Measurements from ENCODE around the gene GLRX.
A peak's percentile ranks its signal among the peaks of the same experiment; 100 is the strongest.

GLRX gene

DNA sequence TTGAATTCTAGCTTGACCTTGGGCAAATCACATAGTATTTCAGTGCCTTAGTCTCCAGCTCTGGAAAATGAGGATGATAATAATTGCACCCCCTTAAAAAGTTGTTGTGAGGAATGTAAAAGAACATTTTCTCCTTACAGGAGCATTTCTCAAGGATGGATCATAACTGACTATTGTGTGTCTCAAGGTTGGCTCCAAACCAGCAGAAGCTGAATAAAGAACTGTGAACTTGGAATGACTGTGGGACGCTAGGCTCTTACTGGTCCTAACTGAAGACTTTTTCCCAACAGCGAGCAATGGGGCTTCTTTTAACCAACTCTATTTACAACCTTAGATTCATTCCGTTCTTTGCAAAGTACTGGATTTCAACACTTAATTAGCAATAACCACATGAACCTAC lies 26.2 kb upstream of the GLRX start:
- H3F3A ChIP-seq (ENCODE audit: insufficient read depth) = no peaks in the 10 kb centered on the region
- H3K9ac ChIP-seq (ENCODE audit: low read length) = no peak overlapping the region
- no peaks in the 10 kb centered on the region for H3K79me2 ChIP-seq (ENCODE audit: insufficient read depth, low read length)
- H3K9me3 ChIP-seq (ENCODE audit: insufficient read depth, low read length) = no peaks in the 10 kb centered on the region
- no peak for TF ChIP-seq EZH2phosphoT487 (conservative IDR thresholded peaks at IDR 0.05; ENCODE audit: low read length)
- TF ChIP-seq, protein P1, sequence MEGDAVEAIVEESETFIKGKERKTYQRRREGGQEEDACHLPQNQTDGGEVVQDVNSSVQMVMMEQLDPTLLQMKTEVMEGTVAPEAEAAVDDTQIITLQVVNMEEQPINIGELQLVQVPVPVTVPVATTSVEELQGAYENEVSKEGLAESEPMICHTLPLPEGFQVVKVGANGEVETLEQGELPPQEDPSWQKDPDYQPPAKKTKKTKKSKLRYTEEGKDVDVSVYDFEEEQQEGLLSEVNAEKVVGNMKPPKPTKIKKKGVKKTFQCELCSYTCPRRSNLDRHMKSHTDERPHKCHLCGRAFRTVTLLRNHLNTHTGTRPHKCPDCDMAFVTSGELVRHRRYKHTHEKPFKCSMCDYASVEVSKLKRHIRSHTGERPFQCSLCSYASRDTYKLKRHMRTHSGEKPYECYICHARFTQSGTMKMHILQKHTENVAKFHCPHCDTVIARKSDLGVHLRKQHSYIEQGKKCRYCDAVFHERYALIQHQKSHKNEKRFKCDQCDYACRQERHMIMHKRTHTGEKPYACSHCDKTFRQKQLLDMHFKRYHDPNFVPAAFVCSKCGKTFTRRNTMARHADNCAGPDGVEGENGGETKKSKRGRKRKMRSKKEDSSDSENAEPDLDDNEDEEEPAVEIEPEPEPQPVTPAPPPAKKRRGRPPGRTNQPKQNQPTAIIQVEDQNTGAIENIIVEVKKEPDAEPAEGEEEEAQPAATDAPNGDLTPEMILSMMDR (IDR thresholded peaks at IDR 0.05; ENCODE audit: insufficient read depth, low read length, poor library complexity, severe bottlenecking) = no peak
- no peaks in the 10 kb centered on the region for H3K36me3 ChIP-seq (ENCODE audit: low read length)
- no peak overlapping the region for H3K4me2 ChIP-seq (ENCODE audit: low read depth, low read length, poor library complexity, severe bottlenecking)
- no peak overlapping the region for H2AFZ ChIP-seq (ENCODE audit: low read depth, low read length, severe bottlenecking)
- no peaks in the 10 kb centered on the region for H3K9me2 ChIP-seq (replicated peaks; ENCODE audit: insufficient read depth, low read length)
- H3K27me3 ChIP-seq (ENCODE audit: low read length) = no peaks in the 10 kb centered on the region
- H3K4me3 ChIP-seq (ENCODE audit: insufficient read depth, low read length, poor library complexity, severe bottlenecking) = no peak overlapping the region
- no peaks in the 10 kb centered on the region for H4K20me1 ChIP-seq (ENCODE audit: low read depth, low read length)
- no peak overlapping the region for H3K27ac ChIP-seq (ENCODE audit: low read depth, low read length)

DNA sequence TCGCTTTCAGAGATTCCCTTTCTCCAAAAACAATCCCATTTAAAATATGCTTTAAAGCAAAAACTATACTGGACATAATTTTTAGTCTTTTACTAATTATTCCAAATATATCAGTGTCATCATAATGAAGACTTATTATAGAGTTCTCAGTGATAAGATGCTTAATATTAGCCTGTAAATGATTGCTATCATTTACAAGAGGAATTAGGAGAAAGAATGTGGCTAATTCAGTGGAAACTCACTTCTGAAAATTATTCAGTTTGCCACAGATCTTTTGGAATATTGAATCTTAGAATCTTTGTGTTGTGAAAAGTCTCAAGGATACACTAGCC lies 24.7 kb upstream of the GLRX start:
- H2AFZ ChIP-seq (ENCODE audit: low read depth, low read length, severe bottlenecking) = no peak overlapping the region
- H3K27me3 ChIP-seq (ENCODE audit: low read length) = no peaks in the 10 kb centered on the region
- no peaks in the 10 kb centered on the region for H3K9me3 ChIP-seq (ENCODE audit: insufficient read depth, low read length)
- no peaks in the 10 kb centered on the region for H3K79me2 ChIP-seq (ENCODE audit: insufficient read depth, low read length)
- no peaks in the 10 kb centered on the region for H3K9me2 ChIP-seq (replicated peaks; ENCODE audit: insufficient read depth, low read length)
- H3K9ac ChIP-seq (ENCODE audit: low read length) = no peak overlapping the region
- TF ChIP-seq EZH2phosphoT487 (conservative IDR thresholded peaks at IDR 0.05; ENCODE audit: low read length) = no peak
- TF ChIP-seq, protein P1 (IDR thresholded peaks at IDR 0.05; ENCODE audit: insufficient read depth, low read length, poor library complexity, severe bottlenecking) = no peak
- H3F3A ChIP-seq (ENCODE audit: insufficient read depth) = no peaks in the 10 kb centered on the region
- no peaks in the 10 kb centered on the region for H3K36me3 ChIP-seq (ENCODE audit: low read length)
- H4K20me1 ChIP-seq (ENCODE audit: low read depth, low read length) = no peaks in the 10 kb centered on the region
- no peak overlapping the region for H3K4me2 ChIP-seq (ENCODE audit: low read depth, low read length, poor library complexity, severe bottlenecking)
- no peak overlapping the region for H3K27ac ChIP-seq (ENCODE audit: low read depth, low read length)
- H3K4me3 ChIP-seq (ENCODE audit: insufficient read depth, low read length, poor library complexity, severe bottlenecking) = no peak overlapping the region

DNA sequence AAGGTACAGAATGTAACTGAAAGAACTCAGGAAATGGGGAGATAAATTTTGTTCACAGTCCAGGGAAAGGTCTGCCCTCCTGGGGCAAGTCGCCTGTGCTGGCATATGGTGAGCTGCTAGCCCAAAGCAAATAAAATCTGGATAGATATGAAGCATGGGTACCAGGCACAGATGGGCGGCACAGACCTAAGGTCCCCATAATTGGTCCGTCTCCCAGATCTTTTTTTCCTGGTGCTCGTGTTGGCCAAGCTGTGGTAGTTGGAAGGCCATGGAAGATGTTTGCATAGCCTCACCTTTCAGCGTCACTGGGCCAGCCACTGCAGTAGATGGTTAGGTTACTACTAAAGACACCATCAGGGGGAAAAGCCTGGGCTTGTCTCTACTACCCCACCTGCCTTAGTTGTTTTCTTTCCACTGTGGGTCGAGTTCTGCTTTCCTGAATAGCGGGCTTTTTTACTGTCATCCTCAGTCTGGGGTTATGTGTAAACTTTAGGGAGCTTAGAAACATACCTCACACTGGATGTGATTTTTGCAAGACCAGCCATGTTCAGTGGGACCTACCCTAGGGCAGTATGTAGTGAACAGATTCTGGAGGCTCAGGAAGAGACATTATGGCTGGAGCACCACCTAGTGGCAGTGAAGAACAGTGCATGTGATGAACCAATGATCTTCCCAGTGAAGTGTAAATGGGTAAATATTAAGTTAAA lies 24.2 kb upstream of the GLRX start:
- no peaks in the 10 kb centered on the region for H3K36me3 ChIP-seq (ENCODE audit: low read length)
- H3K27me3 ChIP-seq (ENCODE audit: low read length) = no peaks in the 10 kb centered on the region
- no peak overlapping the region for H3K27ac ChIP-seq (ENCODE audit: low read depth, low read length)
- no peak overlapping the region for H2AFZ ChIP-seq (ENCODE audit: low read depth, low read length, severe bottlenecking)
- H3K9ac ChIP-seq (ENCODE audit: low read length) = no peak overlapping the region
- H4K20me1 ChIP-seq (ENCODE audit: low read depth, low read length) = no peaks in the 10 kb centered on the region
- no peak overlapping the region for H3K4me3 ChIP-seq (ENCODE audit: insufficient read depth, low read length, poor library complexity, severe bottlenecking)
- H3K9me3 ChIP-seq (ENCODE audit: insufficient read depth, low read length) = no peaks in the 10 kb centered on the region
- no peak overlapping the region for H3K4me2 ChIP-seq (ENCODE audit: low read depth, low read length, poor library complexity, severe bottlenecking)
- no peaks in the 10 kb centered on the region for H3K9me2 ChIP-seq (replicated peaks; ENCODE audit: insufficient read depth, low read length)
- no peaks in the 10 kb centered on the region for H3F3A ChIP-seq (ENCODE audit: insufficient read depth)
- no peaks in the 10 kb centered on the region for H3K79me2 ChIP-seq (ENCODE audit: insufficient read depth, low read length)
- no peak for TF ChIP-seq EZH2phosphoT487 (conservative IDR thresholded peaks at IDR 0.05; ENCODE audit: low read length)
- TF ChIP-seq, protein P1 (IDR thresholded peaks at IDR 0.05; ENCODE audit: insufficient read depth, low read length, poor library complexity, severe bottlenecking) = peak; percentile 90
